Measurements from ENCODE around the gene SLC6A3. TPM values are rescaled to one million over a fixed set of nuclear protein-coding genes. Genes with fewer than 3 reads are reported as not detected.

Gene SLC6A3
- total RNA-seq, 4 donors from 2014 or later = 0.07 to 0.15 TPM; not detected in 2

GRCh38 chr5:1443991-1444360, 1.3 kb downstream of the SLC6A3 start:
- DNase-seq = no peak
- intact Hi-C loops (cut with DNase I; ENCODE audit: low total_unique reads) = no loop called here
- Histone ChIP-seq H3K9me3 (no peaks in the 10 kb centered on the region), H3K4me3 (no peak overlapping the region), H3K27me3 (peaks cover 7 to 30% of the 10 kb centered on the region in 2 donors), H3K36me3 (no peaks in the 10 kb centered on the region), H3K4me1 (peaks cover 0 to 11% of the 10 kb centered on the region in 2 donors), H3K27ac (no peak overlapping the region)
- TF ChIP-seq CTCF (IDR thresholded peaks at IDR 0.05) (no peak), POLR2A (IDR thresholded peaks at IDR 0.05) (no peak)

- no peak for DNase-seq
- TF ChIP-seq POLR2A (IDR thresholded peaks at IDR 0.05) = no peak
- TF ChIP-seq CTCF (IDR thresholded peaks at IDR 0.05) = no peak
- no peak overlapping the region for H3K27ac ChIP-seq
- no peaks in the 10 kb centered on the region for H3K36me3 ChIP-seq
- H3K4me1 ChIP-seq = peaks cover 0 to 11% of the 10 kb centered on the region in 2 donors
- no peaks in the 10 kb centered on the region for H3K9me3 ChIP-seq
- intact Hi-C loops (cut with DNase I; ENCODE audit: low total_unique reads) = no loop called here
- H3K27me3 ChIP-seq = peaks cover 7 to 30% of the 10 kb centered on the region in 2 donors
- no peak overlapping the region for H3K4me3 ChIP-seq
These were observed 2.1 kb downstream of the SLC6A3 start for GRCh38 chr5:1443171-1443570.

GRCh38 chr5:1442222-1443145, 2.8 kb downstream of the SLC6A3 start:
- H3K36me3 ChIP-seq = no peaks in the 10 kb centered on the region
- TF ChIP-seq POLR2A (IDR thresholded peaks at IDR 0.05) (no peak), CTCF (IDR thresholded peaks at IDR 0.05) (no peak)
- no peak overlapping the region for H3K4me3 ChIP-seq
- no peak for DNase-seq
- no peak overlapping the region for H3K27ac ChIP-seq
- intact Hi-C loops (cut with DNase I; ENCODE audit: low total_unique reads) = no loop called here
- peaks cover 7 to 30% of the 10 kb centered on the region in 2 donors for H3K27me3 ChIP-seq
- H3K4me1 ChIP-seq = peaks cover 0 to 11% of the 10 kb centered on the region in 2 donors
- no peaks in the 10 kb centered on the region for H3K9me3 ChIP-seq

GRCh38 chr5:1441166-1441865, 3.9 kb downstream of the SLC6A3 start:
- no peak overlapping the region for H3K4me3 ChIP-seq
- H3K9me3 ChIP-seq = no peaks in the 10 kb centered on the region
- H3K4me1 ChIP-seq = peaks cover 0 to 11% of the 10 kb centered on the region in 2 donors
- no peak for DNase-seq
- no peak overlapping the region for H3K27ac ChIP-seq
- H3K36me3 ChIP-seq = no peaks in the 10 kb centered on the region
- TF ChIP-seq CTCF (IDR thresholded peaks at IDR 0.05) (no peak), POLR2A (IDR thresholded peaks at IDR 0.05) (no peak)
- peaks cover 7 to 30% of the 10 kb centered on the region in 2 donors for H3K27me3 ChIP-seq
- intact Hi-C loops (cut with DNase I; ENCODE audit: low total_unique reads) = no loop called here

GRCh38 chr5:1440098-1440493, 5.1 kb downstream of the SLC6A3 start:
- H3K9me3 ChIP-seq = no peaks in the 10 kb centered on the region
- no peak overlapping the region for H3K27ac ChIP-seq
- no peaks in the 10 kb centered on the region for H3K36me3 ChIP-seq
- TF ChIP-seq POLR2A (IDR thresholded peaks at IDR 0.05) (no peak), CTCF (IDR thresholded peaks at IDR 0.05) (no peak)
- H3K27me3 ChIP-seq = peaks cover 4 to 30% of the 10 kb centered on the region in 2 donors
- DNase-seq = no peak
- intact Hi-C loops (cut with DNase I; ENCODE audit: low total_unique reads) = no loop called here
- no peak overlapping the region for H3K4me3 ChIP-seq
- H3K4me1 ChIP-seq = peaks cover 0 to 7% of the 10 kb centered on the region in 2 donors

Measured in uterus (tissue), 4 donors.